ENCODE data around the gene TMEM11.

GRCh38 chr17:21235921-21236320 lies 22.0 kb upstream of the TMEM11 start:
- TF ChIP-seq CTCF (IDR thresholded peaks at IDR 0.05) (no peak), EZH2 (IDR thresholded peaks at IDR 0.05; ENCODE audit: borderline replicate concordance, insufficient read depth, low read depth, low read length, poor library complexity, severe bottlenecking) (no peak)
